HCT116 (cell line): ENCODE measurements around the gene DMXL1. TPM values are rescaled to one million over a fixed set of nuclear protein-coding genes. Genes with fewer than 3 reads are reported as not detected.
A peak's percentile ranks its signal among the peaks of the same experiment; 100 is the strongest.

Experiments
- ATAC-seq: fragments of 200-7000 bp; cut with Tn5 transposase; 2 replicates; pipeline ENCODE4 v1.9.1; 2020; ENCODE audit warnings: mild to moderate bottlenecking, moderate library complexity
- BruUV-seq: library from RNA; stranded (reverse); fragments of 400-500 nt; replicated peaks from 2 replicates; lab custom pipeline; 2021; lab: Mats Ljungman, UMichigan
- CTCF ChIA-PET: fragments of 300-600 bp; sonication (Branson Sonifier 250); formaldehyde crosslinking; loops from one replicate; lab custom pipeline; 2021; ENCODE audit warnings: antibody characterized with exemption; lab: Charles Lee
- POLR2A ChIA-PET: fragments of 300-600, 350-600 bp; sonication (Branson Sonifier 250); formaldehyde crosslinking; loops from one replicate; lab custom pipeline; 2021; ENCODE audit warnings: antibody characterized with exemption; lab: Charles Lee
- RAD21 ChIA-PET, 2 experiments: fragments of 300-600 bp; sonication (Branson Sonifier 250); formaldehyde crosslinking; loops; one replicate each; lab custom pipeline; 2023; ENCODE audit warnings: low total read pairs in 2 of 2; ENCODE audit not compliant: uncharacterized antibody in 2 of 2, unreplicated experiment in 2 of 2, low non-redundant PET in 1 of 2; lab: Charles Lee
- DNase-seq: peaks from one replicate; pipeline ENCODE4 v3.0.0-alpha.2; 2010; ENCODE audit warnings: low read depth, low spot score
- H2AFZ ChIP-seq: fragments of 200-600 bp; shearing (Covaris generic), sonication (generic); 2 replicates; pipeline ENCODE4 v1.6.1; 2017; ENCODE audit warnings: low read depth, mixed run types, mixed read lengths, antibody characterized with exemption, low read length; ENCODE audit not compliant: poor library complexity, severe bottlenecking
- H3K27ac ChIP-seq: 2 replicates; pipeline ENCODE4 v1.5.1; 2012; ENCODE audit warnings: low read depth, low read length
- H3K27me3 ChIP-seq: fragments of 200-600 bp; sonication (generic); 2 replicates; pipeline ENCODE4 v1.6.1; 2016; ENCODE audit warnings: mixed run types, low read length, mixed read lengths; ENCODE audit not compliant: insufficient read depth
- H3K36me3 ChIP-seq, 2 experiments: fragments of 200-500 bp in 1 of 2; fragments of 200-600 bp in 1 of 2; sonication (Bioruptor generic) in 1 of 2; sonication (generic) in 1 of 2; 2 replicates each; pipeline versions ENCODE4 v1.5.1 to v1.6.1; 2014 to 2016; ENCODE audit warnings: low read length in 2 of 2, inconsistent platforms in 1 of 2, mixed read lengths in 1 of 2, mixed run types in 1 of 2; ENCODE audit not compliant: insufficient read depth in 2 of 2, control insufficient read depth in 1 of 2
- H3K4me1 ChIP-seq, 2 experiments: fragments of 200-600 bp in 1 of 2; sonication (generic) in 1 of 2; 2 replicates each; pipeline versions ENCODE4 v1.5.1 to v1.6.1; 2012 to 2017; ENCODE audit warnings: low read length in 2 of 2, inconsistent platforms in 1 of 2, mild to moderate bottlenecking in 1 of 2, mixed read lengths in 1 of 2, mixed run types in 1 of 2, moderate library complexity in 1 of 2; ENCODE audit not compliant: insufficient read depth in 2 of 2, control insufficient read depth in 1 of 2
- H3K4me2 ChIP-seq: fragments of 200-600 bp; sonication (generic); 2 replicates; pipeline ENCODE4 v1.6.1; 2017; ENCODE audit warnings: mixed run types, low read length, mixed read lengths
- H3K4me3 ChIP-seq, 2 experiments: fragments of 200-600 bp in 1 of 2; sonication (generic) in 1 of 2; replicated peaks in 1 of 2; 2 replicates each; pipeline ENCODE4 v1.5.1; 2011 to 2016; ENCODE audit warnings: low read length in 2 of 2, control low read depth in 1 of 2, low read depth in 1 of 2, mild to moderate bottlenecking in 1 of 2, mixed read lengths in 1 of 2, mixed run types in 1 of 2
- H3K79me2 ChIP-seq: fragments of 200-600 bp; sonication (generic); 2 replicates; pipeline ENCODE4 v1.6.1; 2017; ENCODE audit warnings: mild to moderate bottlenecking, mixed run types, low read length, moderate library complexity, mixed read lengths; ENCODE audit not compliant: insufficient read depth
- H3K9ac ChIP-seq: fragments of 200-600 bp; sonication (generic); 2 replicates; pipeline ENCODE4 v1.6.1; 2016; ENCODE audit warnings: low read length, mixed read lengths
- H3K9me2 ChIP-seq: fragments of 200-600 bp; sonication (generic), shearing (Covaris generic); 2 replicates; pipeline ENCODE4 v1.6.1; 2017; ENCODE audit warnings: mixed run types, mild to moderate bottlenecking, moderate library complexity; ENCODE audit not compliant: insufficient read depth
- H3K9me3 ChIP-seq, 2 experiments: fragments of 200-500 bp in 1 of 2; fragments of 200-600 bp in 1 of 2; sonication (Bioruptor generic) in 1 of 2; sonication (generic) in 1 of 2; 2 replicates each; pipeline ENCODE4 v1.6.1; 2014 to 2017; ENCODE audit warnings: low read length in 2 of 2, mixed read lengths in 2 of 2, inconsistent platforms in 1 of 2, low read depth in 1 of 2, mild to moderate bottlenecking in 1 of 2, mixed run types in 1 of 2, moderate library complexity in 1 of 2; ENCODE audit not compliant: control insufficient read depth in 1 of 2, insufficient read depth in 1 of 2
- H4K20me1 ChIP-seq: fragments of 200-600 bp; sonication (generic), shearing (Covaris generic); 2 replicates; pipeline ENCODE4 v1.6.1; 2017; ENCODE audit warnings: mixed run types, mild to moderate bottlenecking, moderate library complexity; ENCODE audit not compliant: insufficient read depth
- CTCF ChIP-seq, 3 experiments: fragments of 200-600 bp in 1 of 3; sonication (generic) in 1 of 3; IDR thresholded peaks in 2 of 3; conservative IDR thresholded peaks in 1 of 3; 2 replicates each; pipeline ENCODE4 v1.5.1; 2012 to 2017; ENCODE audit warnings: low read depth in 2 of 3, low read length in 2 of 3, antibody characterized with exemption in 1 of 3, borderline replicate concordance in 1 of 3, control low read depth in 1 of 3, mild to moderate bottlenecking in 1 of 3, mixed read lengths in 1 of 3, mixed run types in 1 of 3, moderate library complexity in 1 of 3; ENCODE audit not compliant: insufficient read depth in 1 of 3
- EGR1 ChIP-seq: IDR thresholded peaks from 2 replicates; pipeline ENCODE4 v1.6.1; 2012; ENCODE audit warnings: low read depth
- REST ChIP-seq: IDR thresholded peaks from 2 replicates; pipeline ENCODE4 v1.6.1; 2012; ENCODE audit warnings: low read depth
- SRF ChIP-seq: IDR thresholded peaks from 2 replicates; pipeline ENCODE4 v1.6.1; 2012; ENCODE audit warnings: low read depth
- intact Hi-C: fragments of 100-400 bp; cut with micrococcal nuclease; formaldehyde crosslinking; loops from 2 replicates; pipeline ENCODE4 v1.10.0; 2022
- total RNA-seq: library from RNA; stranded (reverse); gene quantifications from one replicate; pipeline ENCODE4 v1.2.1, GENCODE V29; 2021; ENCODE audit not compliant: unreplicated experiment

Gene DMXL1
- total RNA-seq, 1 experiment from 2014 or later = 21.1 TPM

GRCh38 chr5:119274030-119274766, 203.3 kb downstream of the DMXL1 start (continued):
- no peak for TF ChIP-seq REST

- RAD21 ChIA-PET = interaction anchor here in 1 of 2 experiments (0.6 kb wide), 1 partner anchor 50 kb away, joined by 3 read pairs; no protein-coding TSS in a partner anchor
- CTCF ChIA-PET = interaction anchor here (1.1 to 1.2 kb wide), 2 partner anchors 63 to 287 kb away, joined by 3 to 9 read pairs; partner anchors contain the start of gene DTWD2
- peak overlapping the region in 1 of 2 experiments; percentile 34; a peak in 2 of 4 replicates for H3K4me3 ChIP-seq
- no peak overlapping the region for H2AFZ ChIP-seq
- H3K9me3 ChIP-seq = no peaks in the 10 kb centered on the region
- no peaks in the 10 kb centered on the region for H3K9me2 ChIP-seq
- no peaks in the 10 kb centered on the region for H4K20me1 ChIP-seq
- POLR2A ChIA-PET = interaction anchor here (1.4 kb wide), 1 partner anchor 204 kb away, joined by 5 read pairs; the partner anchor contains the start of gene DMXL1
- no peaks in the 10 kb centered on the region for H3K27me3 ChIP-seq
- peaks cover 30 to 38% of the 10 kb centered on the region in 2 experiments for H3K4me1 ChIP-seq
- H3K27ac ChIP-seq = peak overlapping the region; percentile 53
- no peak for TF ChIP-seq EGR1
- TF ChIP-seq CTCF (IDR thresholded peaks at IDR 0.05 in 2 of 3, conservative IDR thresholded peaks at IDR 0.05 in 1 of 3; ENCODE audit: borderline replicate concordance in 1 of 3, insufficient read depth in 1 of 3, low read depth in 2 of 3, low read length in 2 of 3) = no peak
- 0 out of 2 replicates have a peak, but pooled peaks have one; percentile 9 for TF ChIP-seq SRF
- peak overlapping the region; percentile 38 for H3K9ac ChIP-seq
- BruUV-seq = no TSS peak
- peaks cover 8% of the 10 kb centered on the region for H3K79me2 ChIP-seq
- peak overlapping the region; percentile 73 for H3K4me2 ChIP-seq
- H3K36me3 ChIP-seq = no peaks in the 10 kb centered on the region
- ATAC-seq (peak; percentile 41), DNase-seq (peak; percentile 18)
- intact Hi-C loops = no loop called here
Observed at GRCh38 chr5:119274767-119275130, 203.9 kb downstream of the DMXL1 start.
